DMS53 (cell line): ENCODE data around the gene LRCOL1.
A peak's percentile ranks its signal among the peaks of the same experiment; 100 is the strongest.

ENCODE experiments used
- DNase-seq: peaks from one replicate; lab custom pipeline; 2025; lab: John Stamatoyannopoulos, UW

LRCOL1 gene

DNA sequence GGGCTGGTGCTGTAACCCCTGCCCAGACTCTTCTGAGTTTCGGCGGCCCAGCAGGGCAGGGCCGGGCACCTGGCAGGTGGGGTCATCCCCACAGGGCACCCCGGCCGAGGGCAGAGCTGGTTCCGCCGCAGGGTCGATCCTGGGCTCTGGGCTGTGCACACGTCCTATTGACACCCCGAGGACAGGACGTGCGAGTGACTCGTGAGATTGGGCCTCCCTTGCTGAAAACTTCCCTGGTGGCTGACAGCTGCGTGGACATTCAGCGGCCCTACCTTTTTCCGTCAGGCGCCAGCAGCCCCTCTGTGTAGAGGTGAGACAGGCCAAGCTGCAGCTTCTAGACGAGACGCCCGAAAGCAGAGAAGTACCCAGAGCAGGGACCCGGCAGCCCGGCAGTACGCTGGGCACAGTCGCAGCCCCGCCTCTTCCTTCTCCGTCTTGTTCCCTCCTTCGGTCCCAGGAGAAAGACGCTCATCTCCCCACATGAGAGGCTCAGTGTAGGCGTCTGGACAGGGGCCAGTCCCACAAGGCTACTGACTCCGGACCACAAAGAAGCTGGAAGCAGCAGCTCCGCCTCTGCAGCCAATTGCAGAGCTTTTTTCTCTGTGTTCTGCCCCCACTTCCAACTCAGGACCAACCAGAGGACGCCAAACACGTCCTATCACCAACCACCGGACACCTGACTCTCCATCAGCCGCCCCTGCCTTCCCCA, at the start of gene LRCOL1:
Gene LRCOL1 (minus strand): TSS at position 532 of the 709 bp plus-strand sequence. CDS start 4,331 bp downstream, outside the sequence.
- no peak for DNase-seq

DNA sequence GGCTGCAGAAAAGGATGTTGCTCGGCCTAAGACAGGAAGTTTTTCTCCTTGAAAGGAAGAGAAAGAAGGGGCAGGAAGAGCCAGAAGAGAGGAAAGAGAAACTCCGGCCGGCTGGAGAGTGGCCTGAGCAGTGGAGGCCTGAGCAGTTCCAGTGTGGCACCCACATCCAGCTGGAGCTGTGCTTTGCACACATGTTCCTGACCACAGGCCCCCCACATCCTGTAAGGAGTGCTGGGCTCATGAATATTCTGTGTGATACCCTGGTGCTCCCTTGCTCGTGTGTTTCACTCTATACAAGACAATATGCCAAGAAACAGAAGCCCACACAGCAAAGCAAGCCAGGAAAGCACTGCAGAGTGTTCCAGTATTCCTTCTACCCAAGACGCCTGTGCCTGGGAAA, 49.7 kb upstream of the LRCOL1 start:
- DNase-seq: no peak

DNA sequence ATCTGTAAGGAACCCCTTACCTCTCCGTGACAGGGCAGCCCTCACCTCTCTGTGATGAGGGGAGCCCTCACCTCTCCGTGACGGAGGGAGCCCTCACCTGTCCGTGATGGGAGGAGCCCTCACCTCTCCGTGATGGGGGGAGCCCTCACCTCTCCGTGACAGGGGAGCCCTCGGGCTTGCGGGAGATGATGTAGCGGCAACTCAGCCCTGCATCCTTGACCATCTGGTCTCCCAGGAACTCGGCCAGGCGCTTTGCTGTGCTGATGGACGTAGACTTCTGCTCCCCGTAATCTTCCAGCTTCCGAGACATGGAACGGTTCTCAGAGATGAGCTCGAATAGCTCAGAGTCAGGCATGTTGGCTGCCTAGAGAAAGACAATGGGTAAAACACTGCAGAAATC, 48.8 kb upstream of the LRCOL1 start:
- DNase-seq: no peak

DNA sequence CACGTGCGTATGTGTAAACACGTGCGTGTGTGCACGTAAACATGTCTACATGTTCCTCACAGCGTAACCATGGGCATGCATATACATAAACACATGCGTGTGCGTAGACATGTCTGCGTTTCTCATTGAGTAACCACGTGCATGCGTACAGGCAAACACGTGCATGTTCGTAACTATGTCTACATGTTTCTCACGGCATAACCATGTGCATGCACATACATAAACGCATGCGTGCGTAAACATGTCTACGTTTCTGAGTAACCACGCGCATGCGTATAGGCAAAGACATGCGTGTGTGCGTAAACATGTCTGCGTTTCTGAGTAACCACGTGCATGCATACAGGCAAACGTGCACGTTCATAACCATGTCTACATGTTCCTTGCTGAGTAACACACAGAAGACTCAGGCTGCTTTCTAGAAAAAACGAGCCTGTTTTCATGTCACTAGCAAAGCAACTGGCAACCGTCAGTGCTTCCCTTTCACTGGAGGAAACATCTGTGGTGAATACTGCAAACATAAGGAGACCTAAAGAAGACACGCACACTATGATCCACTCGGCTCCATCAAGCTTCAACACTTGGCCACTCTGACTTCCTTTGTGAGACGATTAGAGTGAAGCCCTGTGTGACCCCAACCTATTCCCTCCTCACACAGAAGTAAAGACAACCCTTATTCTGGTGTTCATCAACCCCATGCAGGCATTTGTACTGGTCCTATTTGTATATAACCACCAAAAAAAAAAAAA, 47.9 kb upstream of the LRCOL1 start:
- no peak for DNase-seq

DNA sequence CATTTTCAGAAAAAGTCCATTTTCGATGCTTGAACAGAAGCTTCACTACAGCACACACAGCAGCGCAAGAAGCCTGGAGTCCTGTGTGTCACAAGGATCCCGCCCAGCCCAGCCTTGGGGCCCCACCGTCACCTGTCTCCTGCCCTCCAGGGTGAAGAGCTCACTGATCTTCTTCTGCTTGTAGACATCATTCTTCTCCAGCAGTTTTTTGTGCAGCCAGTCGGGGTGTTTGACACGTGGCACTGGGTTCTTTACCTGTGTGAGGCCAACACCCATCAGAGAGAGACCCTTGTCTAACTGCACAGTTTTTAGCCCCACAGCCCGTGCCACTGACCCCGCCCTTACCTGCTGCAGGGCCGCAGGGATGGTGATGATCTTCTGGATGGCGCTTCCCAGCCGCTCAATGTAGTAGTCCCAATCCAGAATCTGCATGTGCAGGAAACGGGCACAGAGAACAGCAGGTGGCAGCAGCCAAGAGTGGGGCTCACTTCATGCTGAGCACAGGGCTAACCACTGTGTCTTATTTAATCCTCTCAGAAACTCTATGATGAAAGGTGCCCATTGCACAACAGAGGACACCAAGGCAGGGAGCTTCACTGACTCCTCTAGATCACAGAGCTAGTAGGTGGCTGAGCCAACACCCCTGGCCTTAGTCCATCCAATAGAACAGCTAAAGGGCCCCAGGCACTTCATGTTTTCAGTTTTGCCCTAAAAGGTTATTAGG, 46.8 kb upstream of the LRCOL1 start:
- no peak for DNase-seq

DNA sequence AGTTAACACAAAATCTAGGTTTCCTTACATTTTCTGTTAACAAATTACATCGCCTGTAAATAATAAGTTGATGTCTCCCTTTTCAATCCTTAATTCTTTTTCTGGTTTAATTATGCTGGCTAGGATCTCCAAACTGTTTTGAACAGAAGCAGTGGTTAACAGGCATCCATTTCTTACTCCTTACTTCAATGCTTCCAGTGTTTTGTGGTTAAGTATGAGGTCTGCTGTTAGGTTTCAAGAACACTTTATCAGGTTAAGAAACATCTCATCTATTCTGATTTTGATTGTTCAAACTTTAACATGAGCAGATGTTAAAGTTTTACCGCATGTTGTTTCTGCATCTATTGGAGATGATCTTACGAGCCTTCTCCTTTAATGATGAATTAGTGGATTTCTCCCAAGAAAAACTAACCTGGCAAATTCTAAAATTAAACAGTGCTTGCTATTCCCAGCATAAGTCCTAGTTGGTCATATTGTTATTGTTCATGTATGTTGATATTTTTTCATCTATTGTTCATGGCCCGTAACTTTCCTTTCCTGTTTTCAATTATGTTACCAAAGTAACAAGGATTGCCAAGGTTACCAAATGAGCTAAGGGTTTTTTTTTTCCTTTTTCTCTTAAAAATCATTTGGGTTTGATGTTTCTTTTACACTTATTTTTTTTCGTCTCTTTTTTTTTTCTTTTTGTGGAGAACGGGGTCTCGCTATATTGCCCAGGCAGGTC, 43.3 kb upstream of the LRCOL1 start:
- DNase-seq: no peak

DNA sequence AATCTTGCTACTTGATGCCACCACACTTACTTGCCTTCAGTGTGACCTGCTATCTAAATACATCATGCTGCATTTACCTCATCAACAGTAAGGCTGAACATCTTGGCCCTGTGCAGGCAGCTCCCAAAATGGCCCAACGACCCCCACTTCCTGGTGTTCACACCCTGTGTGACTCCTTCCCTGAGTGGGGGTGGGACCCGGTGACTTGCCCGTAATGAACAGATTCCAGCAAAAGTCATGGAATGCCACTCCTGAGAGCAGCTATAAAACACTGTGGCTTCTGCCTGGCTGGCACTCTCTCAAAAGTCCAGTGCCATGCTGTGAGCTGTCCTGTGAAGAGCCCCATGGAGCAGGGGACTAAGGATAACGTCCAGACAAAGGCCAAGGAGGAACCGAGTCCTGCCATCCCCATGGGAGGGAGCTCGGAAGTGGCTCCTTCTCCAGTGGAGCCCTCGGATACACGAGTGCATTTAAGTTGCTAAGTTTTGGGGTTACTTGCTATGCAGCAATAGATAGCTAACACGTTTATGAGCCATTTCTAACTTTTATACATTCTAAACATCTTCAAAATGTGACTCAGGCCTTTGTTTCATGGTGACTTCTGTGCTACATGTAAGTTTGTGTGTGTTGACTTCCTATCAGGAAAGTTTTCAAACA, 41.2 kb upstream of the LRCOL1 start:
- no peak for DNase-seq

DNA sequence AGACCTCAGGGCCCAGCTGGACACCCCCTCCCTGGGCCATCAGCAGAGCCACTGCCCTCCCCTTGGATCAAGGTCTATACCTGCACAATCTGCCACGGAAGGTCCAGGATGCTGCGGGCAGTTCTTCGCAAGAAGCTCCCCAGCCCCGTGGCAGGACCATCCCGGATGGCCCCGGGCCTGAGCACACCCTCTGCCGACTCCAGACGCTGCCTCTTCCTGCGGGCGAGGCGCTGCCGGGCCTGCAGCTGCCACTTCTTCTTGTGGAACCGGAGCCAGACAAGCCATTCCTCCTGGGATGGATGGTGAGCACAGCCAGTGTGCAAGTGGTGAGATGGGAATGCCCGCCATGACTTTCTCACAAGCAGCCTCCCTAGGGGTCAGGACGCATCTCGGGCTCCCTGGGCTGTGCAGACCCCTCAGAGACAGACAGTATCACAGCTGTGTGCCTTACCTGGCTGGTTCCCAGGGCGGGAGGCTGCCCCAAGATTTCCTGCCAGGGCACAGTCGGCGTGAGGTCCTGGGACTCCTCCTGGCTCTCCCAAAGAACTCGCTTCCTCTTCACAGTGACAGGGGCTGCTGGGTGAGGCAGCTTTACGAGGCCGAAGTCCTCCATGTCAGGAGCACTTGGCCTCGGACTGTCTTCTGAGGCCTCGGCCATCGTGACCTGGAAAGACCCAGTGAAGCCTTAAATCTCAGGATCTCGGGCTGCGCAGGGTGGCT, 39.0 kb upstream of the LRCOL1 start:
- no peak for DNase-seq

DNA sequence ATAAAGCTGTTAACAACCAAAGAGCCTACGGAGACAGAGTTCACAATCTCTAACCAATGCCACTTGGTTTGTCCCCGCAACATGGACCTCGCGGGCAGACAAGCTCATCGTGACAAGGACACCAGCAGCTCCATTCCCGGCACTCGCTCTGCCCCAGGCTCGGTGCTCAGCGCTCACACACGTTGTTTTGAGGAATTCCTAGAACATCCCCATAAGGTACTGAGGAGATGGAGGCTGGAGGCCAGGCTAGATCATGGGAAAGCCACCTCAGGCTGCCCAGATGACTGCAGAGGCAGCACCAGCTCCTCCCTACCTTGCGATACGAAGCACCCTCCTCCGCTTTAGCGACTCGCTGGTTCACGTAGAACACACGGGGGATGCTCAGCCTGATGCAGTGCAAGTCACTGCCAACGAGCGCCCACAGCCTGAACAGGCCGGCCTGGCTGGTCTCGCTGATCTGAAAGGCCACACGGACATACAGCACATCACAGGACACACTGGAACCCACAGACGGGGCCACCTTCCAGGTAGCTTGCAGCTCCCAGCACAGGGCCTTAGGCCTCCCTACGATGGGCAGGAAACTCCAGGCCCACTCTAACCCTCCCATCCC, 38.3 kb upstream of the LRCOL1 start:
- DNase-seq: no peak

DNA sequence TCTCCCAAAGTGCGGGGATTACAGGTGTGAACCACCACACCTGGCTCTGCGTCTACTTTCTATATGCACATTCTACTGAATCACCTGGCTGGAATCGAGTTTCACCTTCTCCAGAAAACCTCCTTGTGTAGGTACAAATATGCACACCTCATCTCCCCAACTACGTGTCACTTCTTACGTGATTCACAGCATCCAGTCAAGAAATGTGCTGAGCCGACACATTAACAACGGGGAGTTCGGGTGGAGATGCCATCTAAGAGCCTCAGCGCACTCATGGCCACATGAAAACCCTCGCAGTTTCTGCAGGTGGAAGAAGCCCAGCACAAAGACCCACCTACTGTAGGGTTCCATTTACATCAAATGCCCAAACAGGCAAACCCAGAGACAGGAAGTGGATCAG, 37.5 kb upstream of the LRCOL1 start:
- DNase-seq: no peak

DNA sequence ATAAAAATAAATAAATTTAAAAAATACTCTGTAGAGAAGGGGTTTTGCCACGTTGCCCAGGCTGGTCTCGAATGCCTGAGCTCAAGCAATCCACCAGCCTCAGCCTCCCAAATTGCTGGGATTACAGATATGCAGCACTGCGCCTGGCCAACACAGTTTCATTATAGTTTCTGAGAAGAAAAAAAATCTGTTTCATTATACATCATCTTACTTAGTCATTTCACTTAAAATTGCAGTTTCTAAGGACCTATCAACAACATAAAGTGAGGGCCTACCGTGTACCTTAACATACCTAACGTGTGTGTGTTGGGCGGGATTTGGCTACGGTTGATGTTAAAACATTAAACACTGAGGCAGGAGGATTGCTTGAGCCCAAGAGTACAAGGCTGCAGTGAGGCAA, 36.5 kb upstream of the LRCOL1 start:
- no peak for DNase-seq

DNA sequence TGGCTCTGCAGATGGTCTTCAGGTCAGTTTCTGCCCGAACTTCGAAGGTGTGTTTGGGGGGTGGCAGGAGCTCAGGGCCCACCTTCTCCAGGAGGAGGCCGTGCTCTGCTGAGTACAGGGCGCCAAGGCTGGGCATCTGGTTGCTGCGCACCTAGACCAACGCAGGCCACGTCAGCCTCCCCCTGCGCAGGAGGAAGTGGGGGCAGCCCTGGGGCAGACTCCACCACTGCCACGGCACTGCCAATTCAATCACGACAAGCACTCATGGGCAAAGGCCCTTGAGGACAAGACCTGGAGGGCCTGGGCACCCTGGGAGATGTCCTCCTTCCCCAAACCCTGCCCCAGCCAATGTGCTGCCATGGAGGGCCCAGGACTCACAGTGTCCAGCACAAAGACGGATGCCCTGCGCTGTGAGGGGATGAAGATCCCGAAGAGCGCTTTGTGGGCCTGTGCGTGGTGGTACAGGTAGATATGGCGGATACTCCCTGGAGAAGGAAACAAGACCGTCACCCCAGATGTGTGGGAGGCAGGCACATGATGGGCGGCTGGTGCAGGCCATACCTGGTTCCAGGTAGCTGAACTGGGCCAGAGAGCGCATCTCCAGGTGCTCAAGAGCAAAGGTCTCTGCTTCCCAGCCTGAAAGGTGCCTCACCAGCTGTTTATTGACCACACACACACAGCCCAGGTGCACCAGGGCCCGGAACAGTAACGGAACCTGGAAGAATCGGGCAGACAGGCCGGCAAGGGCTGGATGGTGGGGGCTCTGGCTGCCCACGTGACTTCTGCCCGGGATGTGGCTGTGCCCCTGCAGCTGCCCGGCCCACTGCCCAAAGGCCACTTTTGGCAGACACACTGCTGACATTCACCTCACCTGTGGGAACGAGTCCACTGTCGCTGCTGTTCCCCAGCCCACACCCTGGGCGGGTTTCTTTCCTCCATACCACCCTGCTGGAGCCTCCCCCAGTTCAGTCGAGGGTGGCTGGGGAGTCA, 32.8 kb upstream of the LRCOL1 start:
- no peak for DNase-seq

DNA sequence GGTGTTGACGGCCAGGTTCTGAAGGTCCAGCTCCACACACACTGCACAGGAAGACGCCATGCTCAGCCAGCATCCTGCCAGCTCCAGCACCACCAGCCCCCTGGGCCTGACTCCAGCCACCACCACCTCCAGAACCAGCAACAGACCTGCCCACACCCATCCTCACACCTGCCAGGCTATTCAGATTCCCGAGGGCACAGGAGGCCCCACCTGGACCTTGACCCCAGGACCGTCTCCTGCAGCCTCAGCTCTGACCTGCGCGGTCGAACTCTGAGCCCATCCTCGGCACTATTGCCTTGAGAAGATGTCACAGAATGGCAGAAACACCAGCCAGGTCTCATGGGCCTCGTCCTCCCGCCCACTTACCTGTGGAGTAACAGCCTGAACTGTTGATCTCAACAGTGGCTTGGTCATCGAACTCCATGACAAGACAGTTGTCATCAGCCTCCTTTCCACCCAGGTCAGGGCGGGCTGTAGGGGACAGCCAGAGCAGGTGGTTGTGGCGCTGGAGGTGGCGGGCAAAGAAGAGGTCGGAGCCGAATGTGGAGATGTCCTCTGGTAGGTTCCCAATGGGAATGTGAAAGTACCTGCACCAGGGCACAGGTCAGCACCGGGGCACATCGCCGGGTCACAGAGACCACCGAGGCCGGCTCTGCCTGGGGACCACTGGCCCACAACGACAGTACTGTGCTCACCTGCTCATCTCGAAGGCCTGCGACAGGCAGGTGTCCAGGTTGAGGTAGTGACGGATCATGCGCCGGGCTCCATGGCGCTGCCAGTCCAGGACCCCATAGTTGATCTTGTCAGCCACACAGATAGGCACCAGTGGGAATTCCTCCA, 31.6 kb upstream of the LRCOL1 start:
- DNase-seq: no peak

DNA sequence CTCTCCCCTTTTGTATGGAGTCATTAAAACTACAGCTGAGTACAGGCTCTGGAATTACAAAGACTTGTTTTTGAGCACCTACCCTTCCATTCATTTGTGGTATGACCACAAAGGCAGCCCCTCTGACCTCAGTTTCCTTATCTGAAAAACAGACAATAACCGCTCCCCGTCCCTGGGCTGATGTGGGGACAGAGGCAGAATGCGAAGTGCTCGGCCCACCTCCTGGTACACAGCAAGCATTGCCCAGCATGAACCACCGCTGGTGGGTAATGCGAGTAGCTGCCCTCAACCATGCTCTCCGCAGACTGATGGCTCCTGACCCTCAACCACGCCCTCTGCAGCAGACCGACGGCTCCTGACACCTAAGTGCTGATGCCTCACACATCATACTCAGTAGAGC, 30.6 kb upstream of the LRCOL1 start:
- no peak for DNase-seq

DNA sequence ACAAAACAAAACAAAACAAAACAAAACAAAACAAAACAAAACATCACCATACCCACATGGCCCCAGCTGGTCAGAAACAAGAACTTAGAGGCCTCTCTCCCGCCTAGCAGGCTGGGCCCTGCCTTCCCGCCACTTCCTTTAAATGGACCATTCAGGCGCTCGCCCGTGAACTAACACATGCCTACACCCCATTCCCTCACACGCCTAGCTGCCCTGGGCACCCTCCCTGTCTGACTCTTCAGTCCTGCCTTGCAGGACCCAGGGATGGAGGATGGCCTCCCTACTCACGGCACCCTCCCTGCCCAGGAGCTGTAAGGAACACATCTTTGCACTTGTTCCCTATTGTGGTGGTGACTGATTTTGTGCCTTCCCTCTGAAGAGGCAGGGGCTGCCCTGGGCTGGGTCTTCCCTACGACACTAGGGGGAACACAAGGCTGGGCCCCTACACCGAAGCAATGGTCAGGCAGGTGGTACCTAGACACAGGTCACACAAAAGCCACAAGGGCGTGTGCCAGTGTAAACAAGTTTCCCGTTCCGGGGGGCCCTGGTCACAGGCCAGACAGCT, 29.7 kb upstream of the LRCOL1 start:
- no peak for DNase-seq

DNA sequence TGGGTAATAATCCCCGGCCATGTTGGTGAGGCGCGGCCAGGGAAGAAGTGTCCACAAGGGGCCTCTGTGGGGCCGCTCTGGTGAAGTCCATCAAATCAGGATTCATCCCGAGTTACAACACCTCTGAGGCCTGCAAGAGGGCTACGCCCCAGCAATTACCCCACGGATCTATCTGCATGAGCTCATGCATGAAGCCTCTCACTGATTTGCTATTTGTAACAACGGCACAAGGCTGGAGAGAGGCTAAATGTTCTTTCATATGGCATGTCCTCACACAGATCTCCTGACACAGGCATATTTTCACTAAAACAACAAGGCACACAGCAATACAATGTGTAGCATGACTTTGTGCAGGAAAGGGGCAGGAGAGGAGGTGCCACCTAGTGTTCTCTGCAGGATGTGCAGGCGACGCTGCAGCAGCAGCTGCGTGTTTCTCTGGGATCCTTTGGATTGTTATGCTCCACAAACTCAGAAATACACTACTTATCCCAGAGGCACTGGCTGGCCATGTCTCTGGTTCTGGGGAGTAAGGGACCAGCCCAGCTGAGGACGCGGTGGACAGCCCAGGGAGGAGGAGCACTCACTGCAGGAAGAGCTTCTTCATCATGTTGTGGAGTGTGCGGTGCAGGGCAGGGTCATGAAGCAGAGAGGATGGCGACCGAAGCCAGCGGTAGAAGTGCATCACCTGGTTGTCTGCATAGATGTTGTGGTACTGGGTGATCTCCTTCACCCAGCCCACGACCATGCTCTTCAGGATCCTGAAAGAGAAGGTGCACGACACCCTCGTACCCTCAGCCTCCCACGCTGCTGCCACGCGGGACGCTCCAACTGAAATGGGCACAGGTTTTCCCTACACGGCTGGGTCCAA, 28.4 kb upstream of the LRCOL1 start:
- peak; percentile 71 for DNase-seq

DNA sequence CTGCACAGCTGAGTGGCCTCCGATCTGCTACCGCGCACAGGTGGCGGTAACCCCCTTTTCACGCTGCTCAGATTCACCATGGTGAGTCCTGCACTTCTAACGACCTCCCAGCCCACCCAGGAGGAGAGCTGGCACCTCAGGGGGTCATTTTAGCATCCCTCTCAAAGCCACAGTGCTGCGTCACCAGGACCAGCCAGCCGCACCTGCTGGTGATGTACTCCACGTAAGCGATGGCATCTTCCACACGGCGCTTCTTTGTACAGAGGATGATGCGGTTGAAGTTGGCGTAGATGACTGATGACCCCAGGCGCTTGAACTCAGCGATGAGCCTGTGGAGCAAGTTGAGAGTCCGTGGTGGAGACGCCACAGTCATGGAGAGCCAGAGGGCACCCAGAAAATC, 27.4 kb upstream of the LRCOL1 start:
- no peak for DNase-seq
